GM21825 (cell line): Measurements from ENCODE around the gene LIPC.

ENCODE experiments used
- ATAC-seq: cut with Tn5 transposase; IDR thresholded peaks from one replicate; pipeline ENCODE4 v1.9.1; 2021; ENCODE audit warnings: mild to moderate bottlenecking, moderate library complexity; ENCODE audit not compliant: unreplicated experiment

Gene LIPC

GRCh38 chr15:58433597-58434333 lies 2.0 kb downstream of the LIPC start:
- no peak for ATAC-seq

- no peak for ATAC-seq
Observed at GRCh38 chr15:58434334-58434875, 2.6 kb downstream of the LIPC start.

GRCh38 chr15:58436552-58436951 lies 4.8 kb downstream of the LIPC start:
- ATAC-seq = no peak

GRCh38 chr15:58437531-58438105 lies 5.8 kb downstream of the LIPC start:
- no peak for ATAC-seq

GRCh38 chr15:58438111-58438510 lies 6.3 kb downstream of the LIPC start:
- no peak for ATAC-seq

GRCh38 chr15:58438956-58439355 lies 7.2 kb downstream of the LIPC start:
- ATAC-seq = no peak

GRCh38 chr15:58440158-58440910 lies 8.5 kb downstream of the LIPC start:
- ATAC-seq = no peak

GRCh38 chr15:58440922-58441321 lies 9.1 kb downstream of the LIPC start:
- no peak for ATAC-seq

GRCh38 chr15:58441376-58442070 lies 9.7 kb downstream of the LIPC start:
- ATAC-seq = no peak

- ATAC-seq = no peak
Observed at GRCh38 chr15:58442122-58442521, 10.3 kb downstream of the LIPC start.

GRCh38 chr15:58443308-58443707 lies 11.5 kb downstream of the LIPC start:
- ATAC-seq = no peak

GRCh38 chr15:58444056-58444455 lies 12.3 kb downstream of the LIPC start:
- ATAC-seq = no peak

GRCh38 chr15:58444658-58445332 lies 13.0 kb downstream of the LIPC start:
- no peak for ATAC-seq

GRCh38 chr15:58445865-58446264 lies 14.1 kb downstream of the LIPC start:
- no peak for ATAC-seq

GRCh38 chr15:58446521-58446920 lies 14.7 kb downstream of the LIPC start:
- no peak for ATAC-seq

- ATAC-seq = no peak
Observed at GRCh38 chr15:58447271-58448010, 15.7 kb downstream of the LIPC start.

GRCh38 chr15:58448331-58448730 lies 16.5 kb downstream of the LIPC start:
- no peak for ATAC-seq

- no peak for ATAC-seq
Observed at GRCh38 chr15:58448906-58449305, 17.1 kb downstream of the LIPC start.

- ATAC-seq = no peak
Observed at GRCh38 chr15:58451826-58452225, 20.0 kb downstream of the LIPC start.

- no peak for ATAC-seq
Observed at GRCh38 chr15:58452775-58453174, 21.0 kb downstream of the LIPC start.
